ENCODE results near the gene MIS12. TPM values are rescaled to one million over a fixed set of nuclear protein-coding genes. Genes with fewer than 3 reads are reported as not detected.
A peak's percentile ranks its signal among the peaks of the same experiment; 100 is the strongest.

The MIS12 gene
- total and polyA plus RNA-seq, 2 of the 13 experiments (the other 11 are each of a cell fraction or from before 2014, with no cell fraction given), result 13.4 to 28.0 TPM

GRCh38 chr17:5500589-5501391, 14.4 kb downstream of the MIS12 start (continued):
- TF ChIP-seq DZIP1 (CRISPR knock-in tag; IDR thresholded peaks at IDR 0.05), result 0 out of 2 replicates have a peak, but pooled peaks have one; percentile 44
- no peak for TF ChIP-seq PRDM4 (CRISPR knock-in tag; IDR thresholded peaks at IDR 0.05; ENCODE audit: borderline replicate concordance)
- TF ChIP-seq ZNF337 (CRISPR knock-in tag; IDR thresholded peaks at IDR 0.05; ENCODE audit: borderline replicate concordance, low read depth), result no peak
- TF ChIP-seq ZNF446 (CRISPR knock-in tag; IDR thresholded peaks at IDR 0.05), result no peak
- TF ChIP-seq SOX5 (CRISPR knock-in tag; IDR thresholded peaks at IDR 0.05; ENCODE audit: borderline replicate concordance), result no peak
- peak; percentile 55; the same call in 1 of the 2 replicates for TF ChIP-seq KDM3A (CRISPR knock-in tag; IDR thresholded peaks at IDR 0.05; ENCODE audit: low read depth)
- no peak for TF ChIP-seq KLF13 (CRISPR knock-in tag; IDR thresholded peaks at IDR 0.05)
- no peak for TF ChIP-seq PHB2 (IDR thresholded peaks at IDR 0.05; ENCODE audit: partially characterized antibody)
- TF ChIP-seq ZBED4 (CRISPR knock-in tag; IDR thresholded peaks at IDR 0.05; ENCODE audit: borderline replicate concordance), result peak; percentile 80; the same call in 1 of the 2 replicates
- no peak for TF ChIP-seq ZNF136 (CRISPR knock-in tag; IDR thresholded peaks at IDR 0.05; ENCODE audit: low read depth)
- TF ChIP-seq NKX3-1 (CRISPR knock-in tag; IDR thresholded peaks at IDR 0.05), result no peak
- peak; percentile 26 for TF ChIP-seq XRCC5 (optimal IDR thresholded peaks at IDR 0.05; ENCODE audit: low read length)
- TF ChIP-seq RBFOX2 (IDR thresholded peaks at IDR 0.05; ENCODE audit: low read depth, low read length), result peak; percentile 66
- TF ChIP-seq YY1 (IDR thresholded peaks at IDR 0.05; ENCODE audit: insufficient read depth, insufficient replicate concordance, low read depth, low read length), result peak; percentile 51
- TF ChIP-seq REST (IDR thresholded peaks at IDR 0.05; ENCODE audit: borderline replicate concordance in 1 of 2, low read depth in 1 of 2, low read length in 2 of 2), result peak in 1 of 2 experiments; percentile 28; a peak in 1 of 4 replicates

Measured in HepG2 (cell line).